ENCODE data around the gene BMERB1.
"Not testable (repeated sequence)": the region's sequence is repeated elsewhere in the genome, so short reads cannot be mapped to it uniquely, and the experiment has no call there.

The BMERB1 gene

DNA sequence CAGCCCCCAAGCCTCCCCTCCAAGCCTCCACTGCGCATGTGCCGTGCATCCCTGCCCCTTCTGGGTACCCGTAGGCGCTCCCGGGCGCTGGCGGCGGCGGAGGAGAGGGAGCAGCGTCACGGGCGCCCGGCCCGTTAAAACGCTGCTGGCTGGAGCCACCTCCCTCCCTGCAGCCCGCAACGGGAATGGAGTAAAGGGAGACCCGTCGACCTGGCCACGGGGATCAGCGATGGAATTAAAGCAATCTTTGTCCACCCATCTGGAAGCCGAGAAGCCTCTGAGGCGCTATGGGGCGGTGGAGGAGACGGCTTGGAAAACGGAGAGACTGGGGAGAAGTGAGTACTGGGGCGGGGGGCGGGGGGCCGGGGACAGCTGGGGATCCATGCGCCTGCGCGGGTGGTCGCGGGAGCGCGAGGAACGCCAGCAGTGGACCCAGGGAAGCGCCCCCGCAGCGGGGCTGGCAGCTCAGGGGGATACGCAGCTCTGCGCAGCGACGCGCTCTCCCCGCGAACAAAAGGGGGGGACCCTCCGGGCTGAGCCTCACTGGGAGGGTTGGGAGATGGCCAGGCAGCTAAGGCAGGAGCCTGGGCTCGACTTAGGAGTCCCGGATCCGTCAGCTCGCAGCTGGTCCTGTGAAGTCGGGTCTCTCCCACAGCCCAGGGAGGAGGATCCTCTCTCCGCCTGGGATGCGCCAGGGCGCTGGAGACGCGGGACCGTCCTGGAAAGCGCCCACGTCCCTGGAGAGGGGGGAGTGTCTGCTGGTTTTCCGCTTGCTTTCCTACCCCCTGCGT lies at the start of gene BMERB1:
BMERB1 (plus strand) TSS at position 164 of the 791 bp plus-strand sequence; CDS start at position 230, 66 bp downstream.
- no peaks in the 10 kb centered on the region for H3K9me3 Mint-ChIP-seq
- H3K4me1 Mint-ChIP-seq: peaks cover 22% of the 10 kb centered on the region
- peak within 1 kb of the TSS; percentile 49 for H3K27ac Mint-ChIP-seq
- no peaks in the 10 kb centered on the region for H3K36me3 Mint-ChIP-seq
- H3K4me3 Mint-ChIP-seq: peak within 1 kb of the TSS; percentile 94
- H3K27me3 Mint-ChIP-seq: peaks cover 11% of the 10 kb centered on the region
- peak; percentile 88 for ATAC-seq

DNA sequence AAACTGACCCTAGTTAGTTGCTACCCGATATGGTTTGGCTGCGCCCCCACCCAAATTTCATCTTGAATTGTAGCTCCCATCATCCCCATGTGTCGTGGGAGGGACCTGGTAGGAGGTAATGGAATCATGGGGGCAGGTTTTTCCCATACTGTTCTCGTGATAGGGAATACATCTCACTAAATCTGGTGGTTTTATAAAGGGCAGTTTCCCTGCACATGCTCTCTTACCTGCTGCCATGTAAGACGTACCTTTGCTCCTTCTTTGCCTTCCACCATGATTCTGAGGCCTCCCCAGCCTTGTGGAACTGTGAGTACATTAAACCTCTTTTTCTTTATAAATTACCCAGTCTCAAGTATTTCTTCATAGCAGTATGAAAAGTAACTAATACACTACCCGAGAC lies 46.3 kb upstream of the BMERB1 start:
- H3K9me3 Mint-ChIP-seq, H3K36me3 Mint-ChIP-seq, H3K27me3 Mint-ChIP-seq, H3K4me1 Mint-ChIP-seq, H3K27ac Mint-ChIP-seq, H3K4me3 Mint-ChIP-seq, ATAC-seq: not testable (repeated sequence)

GRCh38 chr16:15389916-15390315 lies 44.5 kb upstream of the BMERB1 start:
- not testable (repeated sequence) for H3K4me1 Mint-ChIP-seq, H3K27me3 Mint-ChIP-seq, H3K27ac Mint-ChIP-seq, ATAC-seq, H3K36me3 Mint-ChIP-seq, H3K9me3 Mint-ChIP-seq, H3K4me3 Mint-ChIP-seq

DNA sequence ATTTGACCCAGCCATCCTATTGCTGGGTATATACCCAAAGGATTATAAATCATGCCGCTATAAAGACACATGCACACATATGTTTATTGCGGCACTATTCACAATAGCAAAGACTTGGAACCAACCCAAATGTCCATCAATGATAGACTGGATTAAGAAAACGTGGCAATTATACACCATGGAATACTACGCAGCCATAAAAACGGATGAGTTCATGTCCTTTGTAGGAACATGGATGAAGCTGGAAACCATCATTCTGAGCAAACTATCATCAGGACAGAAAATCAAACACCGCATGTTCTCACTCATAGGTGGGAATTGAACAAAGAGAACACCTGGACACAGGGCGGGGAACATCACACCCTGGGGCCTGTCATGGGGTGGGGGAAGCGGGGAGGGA lies 41.4 kb upstream of the BMERB1 start:
- ATAC-seq, H3K27ac Mint-ChIP-seq, H3K9me3 Mint-ChIP-seq, H3K36me3 Mint-ChIP-seq, H3K4me1 Mint-ChIP-seq, H3K4me3 Mint-ChIP-seq: not testable (repeated sequence)
- H3K27me3 Mint-ChIP-seq: peaks cover 11% of the 10 kb centered on the region

DNA sequence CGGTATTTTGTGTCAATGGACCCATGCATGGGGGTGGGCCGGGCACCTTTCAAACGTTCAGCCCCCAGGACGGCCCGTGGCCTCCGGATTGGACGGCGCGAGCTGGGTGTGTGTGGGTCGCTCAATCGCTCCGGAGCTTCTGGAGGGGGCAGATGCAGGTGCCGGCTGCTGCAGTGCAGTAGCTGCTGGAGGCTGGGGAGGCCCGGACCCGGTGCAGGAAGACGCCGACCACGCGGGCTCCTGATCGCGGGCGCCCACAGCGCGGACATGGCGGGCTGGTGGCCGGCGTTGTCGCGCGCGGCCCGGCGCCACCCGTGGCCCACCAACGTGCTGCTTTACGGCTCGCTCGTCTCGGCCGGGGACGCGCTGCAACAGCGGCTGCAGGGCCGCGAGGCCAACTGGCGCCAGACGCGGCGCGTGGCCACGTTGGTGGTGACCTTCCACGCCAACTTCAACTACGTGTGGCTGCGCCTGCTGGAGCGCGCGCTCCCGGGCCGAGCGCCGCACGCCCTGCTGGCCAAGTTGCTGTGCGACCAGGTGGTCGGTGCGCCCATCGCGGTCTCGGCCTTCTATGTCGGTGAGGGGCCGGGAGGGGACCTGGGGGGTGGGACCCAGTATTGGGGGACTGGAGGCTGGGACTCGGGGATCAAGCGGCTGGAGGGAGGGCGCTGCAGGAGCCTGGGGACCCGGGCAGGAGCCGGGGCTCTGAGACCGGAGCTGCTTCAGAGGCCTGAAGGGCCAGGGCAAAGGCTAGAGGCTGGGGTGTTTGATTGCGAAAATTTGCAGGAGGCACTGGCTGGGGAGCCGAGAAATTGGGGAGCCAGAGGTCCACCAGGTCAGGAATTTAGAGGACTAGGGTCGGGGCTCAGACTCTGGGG lies 38.5 kb upstream of the BMERB1 start, which contains the start of gene MPV17L:
MPV17L (plus strand) TSS at position 124 of the 878 bp plus-strand sequence; CDS start at position 268, 144 bp downstream.
- Mint-ChIP-seq H3K27me3 (peaks cover 11% of the 10 kb centered on the region), H3K4me3 (peak within 1 kb of the TSS; percentile 70)
- H3K36me3 Mint-ChIP-seq, H3K27ac Mint-ChIP-seq, H3K4me1 Mint-ChIP-seq, H3K9me3 Mint-ChIP-seq: not testable (repeated sequence)
- ATAC-seq: peak; percentile 80

- not testable (repeated sequence) for H3K27ac Mint-ChIP-seq, H3K4me1 Mint-ChIP-seq, H3K36me3 Mint-ChIP-seq, H3K9me3 Mint-ChIP-seq, ATAC-seq
- Mint-ChIP-seq H3K27me3 (peaks cover 11% of the 10 kb centered on the region), H3K4me3 (peak overlapping the region; percentile 70)
Observed at GRCh38 chr16:15396509-15396829, 37.9 kb upstream of the BMERB1 start.

DNA sequence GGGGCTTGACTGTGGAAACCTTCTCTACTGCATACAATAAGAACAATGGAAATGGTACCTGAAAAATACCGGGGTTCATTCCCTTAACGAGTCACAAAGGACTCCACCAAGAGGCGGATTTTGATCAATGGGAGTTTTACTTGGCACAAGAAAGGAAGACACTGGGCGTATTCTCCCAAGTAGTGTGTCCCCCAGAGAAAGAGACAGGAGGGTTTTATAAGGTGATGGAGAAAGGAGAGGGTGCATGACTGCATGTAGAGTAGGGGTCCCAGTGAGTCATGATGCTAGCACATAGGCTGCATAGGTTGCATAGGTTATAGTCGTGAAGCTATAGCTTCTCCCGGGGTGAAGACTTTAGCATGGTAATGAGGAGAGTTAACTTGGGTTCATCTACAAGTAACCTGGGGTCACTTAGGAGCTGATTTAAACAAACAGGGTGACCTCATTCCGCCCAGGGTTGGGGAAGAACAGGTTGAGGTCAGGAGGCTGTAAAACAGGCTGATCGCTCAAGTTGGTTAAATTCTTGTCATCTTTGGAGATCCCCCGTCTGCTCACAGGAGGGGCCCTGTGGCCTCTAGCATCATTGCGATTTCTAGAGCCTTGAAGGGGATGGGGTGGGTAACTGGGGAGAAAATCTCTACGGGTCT lies 37.3 kb upstream of the BMERB1 start:
- Mint-ChIP-seq H3K27ac (no peak overlapping the region), H3K27me3 (peaks cover 11% of the 10 kb centered on the region), H3K36me3 (no peaks in the 10 kb centered on the region), H3K4me3 (no peak overlapping the region), H3K4me1 (no peaks in the 10 kb centered on the region), H3K9me3 (no peaks in the 10 kb centered on the region)
- no peak for ATAC-seq

DNA sequence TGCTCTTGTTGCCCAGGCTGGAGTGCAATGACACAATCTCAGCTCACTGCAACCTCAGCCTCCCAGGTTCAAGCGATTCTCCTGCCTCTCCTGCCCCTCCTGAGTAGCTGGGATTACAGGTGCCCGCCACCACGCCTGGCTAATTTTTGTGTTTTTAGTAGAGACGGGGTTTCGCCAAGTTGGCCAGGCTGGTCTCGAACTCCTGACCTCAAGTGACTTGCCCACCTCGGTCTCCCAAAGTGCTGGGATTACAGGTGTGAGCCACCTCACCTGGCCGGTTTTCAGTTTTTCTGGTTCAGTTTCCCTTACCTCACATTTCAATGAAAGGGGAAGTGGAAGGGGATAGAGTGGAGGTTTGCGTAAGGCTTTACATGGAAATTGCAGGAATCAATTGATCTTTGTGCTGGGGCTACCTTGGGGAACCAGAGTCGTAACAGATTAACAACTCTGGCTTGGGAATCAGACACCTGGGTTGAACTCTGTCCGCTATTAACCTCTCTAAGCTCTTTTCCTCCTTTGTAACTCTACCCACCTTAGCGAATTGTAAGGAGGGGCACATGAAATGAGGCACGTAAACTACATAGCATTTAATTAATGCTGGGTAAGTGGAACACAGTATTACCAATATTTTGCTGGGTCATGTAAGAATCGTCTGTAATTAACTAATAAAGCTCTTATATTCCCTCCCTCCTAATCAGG lies 35.6 kb upstream of the BMERB1 start:
- no peak overlapping the region for H3K27ac Mint-ChIP-seq
- H3K4me3 Mint-ChIP-seq: no peak overlapping the region
- H3K27me3 Mint-ChIP-seq: peaks cover 11% of the 10 kb centered on the region
- H3K9me3 Mint-ChIP-seq: no peaks in the 10 kb centered on the region
- H3K36me3 Mint-ChIP-seq: no peaks in the 10 kb centered on the region
- peaks cover 7% of the 10 kb centered on the region for H3K4me1 Mint-ChIP-seq
- no peak for ATAC-seq

DNA sequence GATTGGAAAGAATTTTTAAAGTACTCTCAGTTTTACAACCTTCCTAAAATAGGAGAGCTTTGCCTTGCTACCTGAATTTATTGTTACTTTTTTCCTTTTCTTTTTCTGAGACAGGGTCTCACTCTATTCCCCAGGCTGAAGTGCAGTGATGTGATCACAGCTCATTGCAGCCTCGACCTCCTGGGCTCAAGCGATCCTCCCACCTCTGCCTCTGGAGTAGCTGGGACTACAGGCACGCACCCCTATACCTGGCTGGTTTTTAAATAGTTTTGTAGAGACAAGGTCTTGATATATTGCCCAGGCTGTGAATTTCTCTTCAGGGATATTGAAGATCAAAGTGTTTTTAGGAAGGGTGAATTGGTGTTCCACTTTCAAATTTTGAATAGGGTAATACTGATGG lies 35.1 kb upstream of the BMERB1 start:
- no peak overlapping the region for H3K4me3 Mint-ChIP-seq
- peaks cover 12% of the 10 kb centered on the region for H3K4me1 Mint-ChIP-seq
- H3K9me3 Mint-ChIP-seq: no peaks in the 10 kb centered on the region
- H3K27me3 Mint-ChIP-seq: peaks cover 10% of the 10 kb centered on the region
- ATAC-seq: no peak
- no peak overlapping the region for H3K27ac Mint-ChIP-seq
- H3K36me3 Mint-ChIP-seq: no peaks in the 10 kb centered on the region

GRCh38 chr16:15400314-15400713 lies 34.1 kb upstream of the BMERB1 start:
- H3K9me3 Mint-ChIP-seq, H3K27me3 Mint-ChIP-seq, H3K27ac Mint-ChIP-seq, H3K4me3 Mint-ChIP-seq, H3K36me3 Mint-ChIP-seq, ATAC-seq: not testable (repeated sequence)
- peaks cover 21% of the 10 kb centered on the region for H3K4me1 Mint-ChIP-seq

- H3K36me3 Mint-ChIP-seq: no peaks in the 10 kb centered on the region
- H3K27ac Mint-ChIP-seq: no peak overlapping the region
- ATAC-seq: no peak
- H3K27me3 Mint-ChIP-seq: no peaks in the 10 kb centered on the region
- H3K4me3 Mint-ChIP-seq: no peak overlapping the region
- no peaks in the 10 kb centered on the region for H3K9me3 Mint-ChIP-seq
- peaks cover 21% of the 10 kb centered on the region for H3K4me1 Mint-ChIP-seq
Observed at GRCh38 chr16:15401972-15402371, 32.4 kb upstream of the BMERB1 start.

DNA sequence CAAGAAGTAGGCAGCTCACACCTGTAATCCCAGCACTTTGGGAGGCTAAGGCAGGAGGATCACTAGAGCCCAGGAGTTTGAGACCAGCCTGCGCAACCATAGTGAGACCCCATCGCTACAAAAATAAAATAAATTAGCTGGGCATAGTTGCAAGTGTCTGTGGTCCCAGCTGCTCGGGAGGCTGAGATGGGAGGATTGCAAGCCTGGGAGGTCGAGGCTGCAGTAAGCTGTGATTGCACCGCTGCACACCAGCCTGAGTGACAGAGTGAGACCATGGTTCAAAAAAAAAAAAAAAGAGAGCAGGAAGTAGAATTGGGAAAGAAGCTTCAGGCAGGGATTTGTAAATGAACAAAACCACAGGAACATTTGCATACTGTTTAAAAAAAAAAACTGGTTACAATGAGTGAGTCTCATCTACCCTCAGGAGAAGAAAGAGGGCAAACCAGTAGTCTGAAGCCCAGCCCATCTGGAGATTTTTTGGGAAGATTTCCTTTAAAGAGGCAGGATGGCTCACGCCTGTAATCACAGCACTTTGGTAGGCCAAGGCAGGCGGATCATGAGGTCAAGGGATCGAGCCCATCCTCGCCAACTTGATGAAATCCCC lies 30.9 kb upstream of the BMERB1 start:
- Mint-ChIP-seq H3K4me1 (peaks cover 21% of the 10 kb centered on the region), H3K27ac (peak overlapping the region; percentile 20), H3K4me3 (no peak overlapping the region), H3K36me3 (no peaks in the 10 kb centered on the region), H3K9me3 (no peaks in the 10 kb centered on the region), H3K27me3 (no peaks in the 10 kb centered on the region)
- no peak for ATAC-seq

- H3K4me3 Mint-ChIP-seq, H3K27me3 Mint-ChIP-seq, H3K36me3 Mint-ChIP-seq, ATAC-seq, H3K9me3 Mint-ChIP-seq: not testable (repeated sequence)
- Mint-ChIP-seq H3K27ac (peak overlapping the region; percentile 20), H3K4me1 (peaks cover 21% of the 10 kb centered on the region)
Observed at GRCh38 chr16:15404091-15404490, 30.3 kb upstream of the BMERB1 start.

DNA sequence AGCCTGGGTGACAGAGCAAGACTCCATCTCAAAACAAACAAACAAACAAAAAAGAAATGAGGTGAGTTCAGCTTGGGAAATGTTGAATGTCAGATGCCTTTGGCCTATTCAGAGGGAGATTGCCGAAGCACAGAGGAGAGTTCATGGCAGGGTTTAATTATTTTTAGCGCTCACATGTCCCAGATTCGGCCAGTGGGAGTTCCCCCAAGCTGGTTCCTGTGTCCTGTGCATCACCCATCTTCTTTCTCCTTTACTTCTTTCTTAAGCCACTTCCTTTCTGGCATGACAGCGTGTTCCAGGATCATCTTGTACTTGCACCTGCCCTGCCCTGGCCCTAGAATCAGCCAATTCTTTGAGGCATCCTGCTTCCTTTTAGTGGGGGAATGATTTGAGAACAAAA lies 29.6 kb upstream of the BMERB1 start:
- Mint-ChIP-seq H3K27ac (no peak overlapping the region), H3K9me3 (no peaks in the 10 kb centered on the region), H3K27me3 (no peaks in the 10 kb centered on the region), H3K4me1 (peaks cover 21% of the 10 kb centered on the region), H3K4me3 (no peak overlapping the region), H3K36me3 (no peaks in the 10 kb centered on the region)
- ATAC-seq: no peak

DNA sequence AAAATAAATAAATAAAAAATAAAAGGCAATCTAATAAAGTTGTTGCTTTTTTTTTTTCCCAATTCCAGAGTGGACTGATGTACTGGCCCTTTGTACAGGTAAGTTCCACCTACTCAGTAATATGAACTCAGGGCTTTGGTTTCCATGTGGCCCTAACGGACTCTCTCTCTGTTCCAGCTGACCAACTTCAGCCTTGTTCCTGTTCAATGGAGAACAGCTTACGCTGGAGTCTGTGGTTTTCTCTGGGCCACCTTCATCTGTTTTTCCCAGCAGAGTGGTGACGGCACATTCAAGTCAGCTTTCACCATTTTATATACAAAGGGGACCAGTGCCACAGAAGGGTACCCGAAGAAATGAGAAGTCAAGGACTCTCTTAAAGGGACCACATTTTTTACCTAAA lies 26.6 kb upstream of the BMERB1 start:
- H3K4me1 Mint-ChIP-seq: peaks cover 21% of the 10 kb centered on the region
- H3K27ac Mint-ChIP-seq, H3K9me3 Mint-ChIP-seq, H3K27me3 Mint-ChIP-seq, H3K4me3 Mint-ChIP-seq, H3K36me3 Mint-ChIP-seq, ATAC-seq: not testable (repeated sequence)
